Keratinocyte (primary cell): ENCODE data around the gene PITPNM3. TPM values are rescaled to one million over a fixed set of nuclear protein-coding genes. Genes with fewer than 3 reads are reported as not detected.

Experiments used
- DNase-seq: peaks from one replicate; pipeline ENCODE4 v3.0.0-alpha.2; 2011; ENCODE audit warnings: low read depth, missing footprints, low spot score
- FAIRE-seq: peaks from 2 replicates; lab custom pipeline; 2011; peaks lifted over from hg19 to GRCh38; lab: Jason Lieb, UNC
- H2AFZ ChIP-seq: 2 replicates; pipeline ENCODE4 v1.6.0; 2012; ENCODE audit warnings: low read length, control low read depth, inconsistent platforms; ENCODE audit not compliant: control insufficient read depth
- H3K27ac ChIP-seq: 2 replicates; pipeline ENCODE4 v1.5.1; 2011; ENCODE audit warnings: low read length; ENCODE audit not compliant: control insufficient read depth, insufficient read depth
- H3K27me3 ChIP-seq: 3 replicates; pipeline ENCODE4 v1.6.0; 2011; ENCODE audit warnings: low read length; ENCODE audit not compliant: control insufficient read depth, insufficient read depth; ENCODE audit errors: extremely low read depth
- H3K36me3 ChIP-seq, 2 experiments: 2 replicates in 1 of 2; 3 replicates in 1 of 2; pipeline ENCODE4 v1.5.1; 2011; ENCODE audit warnings: low read length in 2 of 2, mild to moderate bottlenecking in 1 of 2; ENCODE audit not compliant: control insufficient read depth in 2 of 2, insufficient read depth in 2 of 2; ENCODE audit errors: extremely low read depth in 1 of 2
- H3K4me1 ChIP-seq: 3 replicates; pipeline ENCODE4 v1.5.1; 2011; ENCODE audit warnings: low read length; ENCODE audit not compliant: control insufficient read depth, insufficient read depth; ENCODE audit errors: extremely low read depth
- H3K4me2 ChIP-seq: 3 replicates; pipeline ENCODE4 v1.6.0; 2011; ENCODE audit warnings: low read depth, low read length; ENCODE audit not compliant: control insufficient read depth, insufficient read depth; ENCODE audit errors: extremely low read depth
- H3K4me3 ChIP-seq, 3 experiments: fragments of 200-600 bp in 1 of 3; sonication (generic) in 1 of 3; 2 replicates in 2 of 3; 3 replicates in 1 of 3; pipeline ENCODE4 v1.5.1; 2011 to 2016; ENCODE audit warnings: low read length in 3 of 3, mild to moderate bottlenecking in 3 of 3, control low read depth in 2 of 3, inconsistent platforms in 1 of 3, low read depth in 1 of 3, mixed read lengths in 1 of 3, mixed run types in 1 of 3, moderate library complexity in 1 of 3; ENCODE audit not compliant: control insufficient read depth in 2 of 3, insufficient read depth in 2 of 3; ENCODE audit errors: extremely low read depth in 1 of 3
- H3K79me2 ChIP-seq: 2 replicates; pipeline ENCODE4 v1.6.0; 2012; ENCODE audit warnings: low read length; ENCODE audit not compliant: control insufficient read depth, insufficient read depth
- H3K9ac ChIP-seq: 3 replicates; pipeline ENCODE4 v1.6.0; 2011; ENCODE audit warnings: low read length; ENCODE audit not compliant: control insufficient read depth, insufficient read depth; ENCODE audit errors: extremely low read depth
- H3K9me1 ChIP-seq: 3 replicates; pipeline ENCODE4 v1.6.0; 2011; ENCODE audit warnings: low read length; ENCODE audit not compliant: control insufficient read depth, insufficient read depth; ENCODE audit errors: extremely low read depth
- H3K9me3 ChIP-seq: 2 replicates; pipeline ENCODE4 v1.5.1; 2012; ENCODE audit warnings: low read depth, low read length; ENCODE audit not compliant: control insufficient read depth
- H4K20me1 ChIP-seq: 3 replicates; pipeline ENCODE4 v1.6.0; 2011; ENCODE audit warnings: low read length; ENCODE audit not compliant: control insufficient read depth, insufficient read depth; ENCODE audit errors: extremely low read depth
- CTCF ChIP-seq, 3 experiments: IDR thresholded peaks in 1 of 3; conservative IDR thresholded peaks in 1 of 3; optimal IDR thresholded peaks in 1 of 3; 2 replicates in 2 of 3; 3 replicates in 1 of 3; pipeline versions ENCODE3 to v1.5.1; 2011; ENCODE audit warnings: low read length in 3 of 3, mild to moderate bottlenecking in 3 of 3, moderate library complexity in 2 of 3, control low read depth in 1 of 3, inconsistent platforms in 1 of 3; ENCODE audit not compliant: insufficient read depth in 2 of 3; ENCODE audit errors: extremely low read depth in 1 of 3
- EZH2 ChIP-seq: IDR thresholded peaks from one replicate; pipeline ENCODE4 v1.6.1; 2012; ENCODE audit warnings: inconsistent platforms, mild to moderate bottlenecking, low read length, moderate library complexity
- dilution Hi-C: fragments of 300-500 bp; cut with MboI; formaldehyde crosslinking; loops from one replicate; pipeline ENCODE4 v1.7.0; 2020; ENCODE audit warnings: low sequenced_read_pairs; ENCODE audit not compliant: extremely low pct_ligation_motif_present
- polyA plus RNA-seq, 5 experiments: library from polyadenylated mRNA; depleted of rRNA in 3 of 5; stranded (reverse) in 3 of 5; stranded (forward) in 1 of 5; unstranded in 1 of 5; fragments of >200 nt; gene quantifications; 1 replicate in 1 of 5; 2 replicates in 3 of 5; 3 replicates in 1 of 5; pipeline versions ENCODE4 v1.2.1 to v1.2.3, GENCODE V29; 2011 to 2012; ENCODE audit warnings: missing spikeins in 2 of 5, low read depth in 1 of 5, low replicate concordance in 1 of 5

The PITPNM3 gene
- polyA plus RNA-seq, 1 donor (not counting 4 experiments of a cell fraction or from before 2014, with no cell fraction given) = 7.7 TPM

GRCh38 chr17:6572972-6573370 lies 16.6 kb upstream of the PITPNM3 start:
- H3K27me3 ChIP-seq = no peaks in the 10 kb centered on the region
- no peak overlapping the region for H3K4me2 ChIP-seq
- no peaks in the 10 kb centered on the region for H3K9me1 ChIP-seq
- no peak overlapping the region for H2AFZ ChIP-seq
- dilution Hi-C loops = no loop called here
- peaks cover 27% of the 10 kb centered on the region for H3K4me1 ChIP-seq
- DNase-seq = no peak
- no peaks in the 10 kb centered on the region for H3K36me3 ChIP-seq
- no peak for TF ChIP-seq CTCF (optimal IDR thresholded peaks at IDR 0.05 in 1 of 3, IDR thresholded peaks at IDR 0.05 in 1 of 3, conservative IDR thresholded peaks at IDR 0.05 in 1 of 3; ENCODE audit: extremely low read depth in 1 of 3, insufficient read depth in 2 of 3, low read length in 3 of 3)
- TF ChIP-seq EZH2 = no peak
- no peaks in the 10 kb centered on the region for H3K9me3 ChIP-seq
- H3K27ac ChIP-seq = no peak overlapping the region
- no peak overlapping the region for H3K4me3 ChIP-seq
- no peak overlapping the region for H3K9ac ChIP-seq
- no peaks in the 10 kb centered on the region for H4K20me1 ChIP-seq
- no peak for FAIRE-seq
- no peaks in the 10 kb centered on the region for H3K79me2 ChIP-seq

- H3K36me3 ChIP-seq = no peaks in the 10 kb centered on the region
- FAIRE-seq = no peak
- H3K27ac ChIP-seq = no peak overlapping the region
- no peak overlapping the region for H2AFZ ChIP-seq
- H3K9ac ChIP-seq = no peak overlapping the region
- no peak for DNase-seq
- no peak for TF ChIP-seq CTCF (optimal IDR thresholded peaks at IDR 0.05 in 1 of 3, IDR thresholded peaks at IDR 0.05 in 1 of 3, conservative IDR thresholded peaks at IDR 0.05 in 1 of 3; ENCODE audit: extremely low read depth in 1 of 3, insufficient read depth in 2 of 3, low read length in 3 of 3)
- no peak for TF ChIP-seq EZH2
- no peaks in the 10 kb centered on the region for H3K9me3 ChIP-seq
- peaks cover 31% of the 10 kb centered on the region for H3K4me1 ChIP-seq
- no peaks in the 10 kb centered on the region for H3K27me3 ChIP-seq
- dilution Hi-C loops = no loop called here
- H4K20me1 ChIP-seq = no peaks in the 10 kb centered on the region
- H3K79me2 ChIP-seq = no peaks in the 10 kb centered on the region
- H3K4me3 ChIP-seq = no peak overlapping the region
- H3K9me1 ChIP-seq = no peaks in the 10 kb centered on the region
- no peak overlapping the region for H3K4me2 ChIP-seq
Observed at GRCh38 chr17:6571452-6571781, 15.1 kb upstream of the PITPNM3 start.
